ENCODE data around the gene LGI1. TPM values are rescaled to one million over a fixed set of nuclear protein-coding genes. Genes with fewer than 3 reads are reported as not detected.

Gene LGI1
- total and polyA plus RNA-seq, 2 donors from 2014 or later = not detected

DNA sequence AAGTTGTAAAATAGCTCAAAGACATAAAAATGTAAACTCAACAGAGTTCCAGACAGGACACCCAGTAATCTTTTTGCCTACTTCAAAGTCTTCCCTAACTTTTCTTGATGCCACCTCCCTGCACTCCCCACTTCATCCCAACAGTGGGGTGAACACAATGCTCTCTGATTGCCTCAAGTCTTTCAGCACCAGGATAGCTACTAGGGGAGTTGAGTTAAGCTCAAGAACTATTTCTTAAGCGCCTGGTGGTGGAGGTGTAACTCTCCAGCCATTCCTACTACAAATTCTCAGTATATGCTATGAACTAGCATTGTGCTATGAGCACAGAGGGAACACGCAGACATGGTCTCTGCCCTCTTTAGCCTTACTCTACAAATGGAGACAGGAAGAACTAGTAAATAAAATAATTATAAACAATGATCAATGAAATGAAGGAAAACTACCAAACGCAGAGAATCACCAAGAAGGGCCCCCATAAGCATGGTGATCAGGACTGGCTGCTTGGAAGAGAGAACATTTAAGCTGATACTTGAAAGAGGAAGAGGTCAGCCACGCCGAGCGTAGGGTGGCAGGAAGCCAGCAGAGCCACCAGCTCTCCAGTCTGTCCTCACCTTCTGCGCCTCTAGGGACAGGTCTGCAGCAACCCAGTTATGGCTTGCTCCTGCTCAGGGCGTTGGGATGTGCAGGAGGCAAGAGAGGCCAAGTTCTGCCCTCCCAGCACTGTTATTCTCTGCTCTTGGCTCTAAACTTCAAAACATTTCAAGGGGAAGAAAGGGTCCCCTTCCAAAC is 38.6 kb upstream of the LGI1 start:
- Histone ChIP-seq H3K9me3 (ENCODE audit: control insufficient read depth in 2 of 3, insufficient read depth in 1 of 3, low read length in 3 of 3) (no peaks in the 10 kb centered on the region), H3K4me3 (ENCODE audit: low read length in 3 of 3) (no peak overlapping the region), H3K27me3 (ENCODE audit: control insufficient read depth, insufficient read depth, low read length) (no peaks in the 10 kb centered on the region), H3K9ac (ENCODE audit: low read length in 3 of 3) (no peak overlapping the region), H3K27ac (ENCODE audit: low read depth in 2 of 2, low read length in 2 of 2) (no peak overlapping the region), H3K4me1 (ENCODE audit: control insufficient read depth in 2 of 3, insufficient read depth in 2 of 3, low read depth in 1 of 3, low read length in 3 of 3) (no peaks in the 10 kb centered on the region), H3K36me3 (ENCODE audit: control insufficient read depth in 2 of 3, insufficient read depth in 3 of 3, low read length in 3 of 3) (no peaks in the 10 kb centered on the region)
- TF ChIP-seq, protein P1, sequence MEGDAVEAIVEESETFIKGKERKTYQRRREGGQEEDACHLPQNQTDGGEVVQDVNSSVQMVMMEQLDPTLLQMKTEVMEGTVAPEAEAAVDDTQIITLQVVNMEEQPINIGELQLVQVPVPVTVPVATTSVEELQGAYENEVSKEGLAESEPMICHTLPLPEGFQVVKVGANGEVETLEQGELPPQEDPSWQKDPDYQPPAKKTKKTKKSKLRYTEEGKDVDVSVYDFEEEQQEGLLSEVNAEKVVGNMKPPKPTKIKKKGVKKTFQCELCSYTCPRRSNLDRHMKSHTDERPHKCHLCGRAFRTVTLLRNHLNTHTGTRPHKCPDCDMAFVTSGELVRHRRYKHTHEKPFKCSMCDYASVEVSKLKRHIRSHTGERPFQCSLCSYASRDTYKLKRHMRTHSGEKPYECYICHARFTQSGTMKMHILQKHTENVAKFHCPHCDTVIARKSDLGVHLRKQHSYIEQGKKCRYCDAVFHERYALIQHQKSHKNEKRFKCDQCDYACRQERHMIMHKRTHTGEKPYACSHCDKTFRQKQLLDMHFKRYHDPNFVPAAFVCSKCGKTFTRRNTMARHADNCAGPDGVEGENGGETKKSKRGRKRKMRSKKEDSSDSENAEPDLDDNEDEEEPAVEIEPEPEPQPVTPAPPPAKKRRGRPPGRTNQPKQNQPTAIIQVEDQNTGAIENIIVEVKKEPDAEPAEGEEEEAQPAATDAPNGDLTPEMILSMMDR (IDR thresholded peaks at IDR 0.05; ENCODE audit: borderline replicate concordance, extremely low read depth, insufficient read depth) = no peak
- FAIRE-seq = no peak
- intact Hi-C loops (cut with DNase I) = no loop called here
- DNase-seq = no peak

DNA sequence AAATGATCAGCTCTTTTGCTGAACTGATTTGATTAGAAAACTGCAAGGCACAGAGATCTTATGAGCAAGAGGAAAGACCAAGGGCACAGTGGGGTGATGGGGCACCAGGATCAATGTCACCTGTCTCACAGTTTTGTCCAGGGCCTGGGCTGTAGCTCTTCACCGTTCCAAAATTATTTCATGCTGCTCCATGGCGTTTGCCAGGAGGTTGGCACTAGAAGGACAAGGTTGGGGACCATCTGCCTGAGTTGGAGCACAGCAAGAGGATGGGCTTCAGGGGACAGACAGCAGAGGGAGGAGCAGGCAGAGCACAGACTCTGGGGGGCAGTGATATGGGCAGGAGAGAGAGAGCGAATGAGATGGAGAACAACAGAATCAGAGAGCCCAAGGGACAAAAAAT is 37.8 kb upstream of the LGI1 start:
- TF ChIP-seq, protein P1 (IDR thresholded peaks at IDR 0.05; ENCODE audit: borderline replicate concordance, extremely low read depth, insufficient read depth) = no peak
- H3K36me3 ChIP-seq (ENCODE audit: control insufficient read depth in 2 of 3, insufficient read depth in 3 of 3, low read length in 3 of 3) = no peaks in the 10 kb centered on the region
- no peaks in the 10 kb centered on the region for H3K9me3 ChIP-seq (ENCODE audit: control insufficient read depth in 2 of 3, insufficient read depth in 1 of 3, low read length in 3 of 3)
- H3K27ac ChIP-seq (ENCODE audit: low read depth in 2 of 2, low read length in 2 of 2) = no peak overlapping the region
- no peaks in the 10 kb centered on the region for H3K4me1 ChIP-seq (ENCODE audit: control insufficient read depth in 2 of 3, insufficient read depth in 2 of 3, low read depth in 1 of 3, low read length in 3 of 3)
- no peak overlapping the region for H3K4me3 ChIP-seq (ENCODE audit: low read length in 3 of 3)
- H3K9ac ChIP-seq (ENCODE audit: low read length in 3 of 3) = no peak overlapping the region
- no peaks in the 10 kb centered on the region for H3K27me3 ChIP-seq (ENCODE audit: control insufficient read depth, insufficient read depth, low read length)
- no peak for FAIRE-seq
- intact Hi-C loops (cut with DNase I) = no loop called here
- DNase-seq = no peak

DNA sequence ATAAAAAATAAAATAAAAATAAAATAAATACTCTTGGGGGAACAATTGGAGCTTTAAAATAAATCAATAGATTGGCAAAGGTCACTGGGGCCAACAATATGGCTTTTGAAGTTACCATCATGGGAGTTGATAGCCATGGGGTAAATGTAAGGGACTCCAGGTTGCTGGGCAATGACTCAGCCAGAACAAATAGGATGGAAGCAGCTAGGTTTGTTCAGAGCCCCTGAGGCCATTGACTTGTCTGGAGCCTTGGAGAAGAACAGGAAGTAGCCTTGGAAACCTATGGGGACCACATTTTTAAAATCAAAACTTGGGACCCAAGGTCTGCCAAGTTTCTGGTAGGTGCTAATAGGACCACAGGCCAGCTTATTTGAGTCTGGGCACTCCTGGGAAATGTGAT is 35.2 kb upstream of the LGI1 start:
- Histone ChIP-seq H3K36me3 (ENCODE audit: control insufficient read depth in 2 of 3, insufficient read depth in 3 of 3, low read length in 3 of 3) (no peaks in the 10 kb centered on the region), H3K4me1 (ENCODE audit: control insufficient read depth in 2 of 3, insufficient read depth in 2 of 3, low read depth in 1 of 3, low read length in 3 of 3) (no peaks in the 10 kb centered on the region), H3K9me3 (ENCODE audit: control insufficient read depth in 2 of 3, insufficient read depth in 1 of 3, low read length in 3 of 3) (no peaks in the 10 kb centered on the region), H3K27me3 (ENCODE audit: control insufficient read depth, insufficient read depth, low read length) (no peaks in the 10 kb centered on the region), H3K9ac (ENCODE audit: low read length in 3 of 3) (no peak overlapping the region), H3K27ac (ENCODE audit: low read depth in 2 of 2, low read length in 2 of 2) (no peak overlapping the region), H3K4me3 (ENCODE audit: low read length in 3 of 3) (no peak overlapping the region)
- TF ChIP-seq, protein P1 (IDR thresholded peaks at IDR 0.05; ENCODE audit: borderline replicate concordance, extremely low read depth, insufficient read depth) = no peak
- intact Hi-C loops (cut with DNase I) = no loop called here
- DNase-seq (no peak), FAIRE-seq (no peak)
